HG02798 (cell line): Measurements from ENCODE around the gene SGMS1.

Source experiments
- ATAC-seq: cut with Tn5 transposase; IDR thresholded peaks from one replicate; pipeline ENCODE4 v1.9.1; 2021; ENCODE audit warnings: mild to moderate bottlenecking; ENCODE audit not compliant: unreplicated experiment, poor library complexity

SGMS1 gene

DNA sequence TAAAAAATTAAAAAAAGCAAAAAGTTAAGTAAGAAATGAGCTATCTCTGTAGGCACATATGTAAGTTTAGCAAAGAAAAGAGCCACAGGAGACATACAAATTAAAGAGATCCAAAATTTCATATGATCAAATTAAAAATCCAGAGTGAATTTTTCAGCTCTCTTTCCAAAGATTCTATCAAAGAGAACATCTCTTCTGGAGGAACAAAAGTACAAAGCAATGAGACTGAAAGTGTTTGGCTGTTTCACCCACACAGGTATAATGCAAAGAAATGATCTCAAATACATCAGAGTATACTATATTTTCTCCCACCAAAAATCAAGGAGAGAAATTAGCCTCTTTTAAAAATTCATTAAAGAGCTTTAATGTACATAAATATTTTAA, 297.6 kb downstream of the SGMS1 start:
- no peak for ATAC-seq

DNA sequence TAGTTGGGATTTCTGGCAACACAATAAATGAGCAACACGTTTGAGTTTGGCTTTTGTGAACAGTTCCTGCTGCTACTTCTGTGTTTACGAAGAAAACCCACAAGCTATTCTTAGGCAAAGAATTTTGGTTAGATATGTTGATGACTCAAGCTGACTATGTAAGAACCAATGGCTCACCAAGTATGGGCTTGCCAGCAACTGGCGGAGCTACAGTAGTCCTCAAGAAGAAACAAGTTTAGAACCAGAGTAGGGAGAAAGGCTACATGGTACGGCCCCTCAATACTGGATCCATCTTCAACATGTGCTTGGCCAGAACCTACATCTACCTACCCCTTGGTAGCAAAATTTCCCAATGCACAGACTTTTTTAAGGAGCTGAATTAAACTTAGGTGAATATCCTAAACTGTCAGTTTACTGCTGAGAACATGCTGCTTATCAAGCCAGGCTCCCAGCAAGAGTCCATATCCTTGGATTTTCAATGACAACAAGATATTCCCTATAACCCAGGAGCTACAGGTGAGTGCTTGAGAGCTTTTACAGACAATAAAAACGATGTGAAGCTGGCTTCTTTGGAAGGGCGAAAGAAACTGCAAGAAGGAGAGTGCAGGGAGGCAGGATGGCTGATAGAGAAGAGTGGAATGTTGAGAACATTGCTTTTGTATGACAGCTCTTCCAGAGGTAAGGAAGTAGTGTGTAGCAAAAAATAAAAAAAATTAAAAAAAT, 298.1 kb downstream of the SGMS1 start:
- peak; percentile 83 for ATAC-seq

DNA sequence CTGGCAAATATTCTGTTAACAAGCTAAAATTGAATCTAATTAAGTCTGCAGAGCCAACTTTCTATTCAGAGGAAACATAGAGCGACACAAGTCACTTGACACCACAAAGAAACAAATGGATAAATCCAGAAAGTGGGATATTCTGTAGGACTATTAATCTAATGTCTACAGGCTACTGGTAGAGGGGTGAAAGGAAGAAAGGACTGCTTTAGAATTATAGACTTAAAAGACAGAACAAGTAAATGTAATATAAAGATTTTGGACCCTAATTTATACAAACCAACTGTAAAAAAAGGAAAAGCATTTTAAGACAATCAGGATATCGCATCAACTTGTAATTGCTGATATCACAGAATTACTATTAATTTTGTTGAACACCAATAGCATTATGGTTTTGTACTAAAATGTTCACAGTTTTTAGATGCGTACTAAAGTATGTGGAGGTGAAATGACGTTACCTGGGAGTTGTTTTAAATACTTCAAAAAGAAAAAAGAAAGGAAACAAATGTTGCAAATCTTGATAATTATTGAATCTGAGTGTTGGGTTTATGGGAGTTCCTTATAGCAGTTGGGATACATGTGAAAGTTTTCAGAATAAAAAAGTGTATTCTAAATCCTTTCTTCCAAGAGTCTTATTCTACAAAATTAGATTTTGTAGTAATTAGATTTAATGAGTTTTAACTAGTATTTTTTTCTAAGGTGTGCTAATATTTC, 298.9 kb downstream of the SGMS1 start:
- ATAC-seq: no peak

DNA sequence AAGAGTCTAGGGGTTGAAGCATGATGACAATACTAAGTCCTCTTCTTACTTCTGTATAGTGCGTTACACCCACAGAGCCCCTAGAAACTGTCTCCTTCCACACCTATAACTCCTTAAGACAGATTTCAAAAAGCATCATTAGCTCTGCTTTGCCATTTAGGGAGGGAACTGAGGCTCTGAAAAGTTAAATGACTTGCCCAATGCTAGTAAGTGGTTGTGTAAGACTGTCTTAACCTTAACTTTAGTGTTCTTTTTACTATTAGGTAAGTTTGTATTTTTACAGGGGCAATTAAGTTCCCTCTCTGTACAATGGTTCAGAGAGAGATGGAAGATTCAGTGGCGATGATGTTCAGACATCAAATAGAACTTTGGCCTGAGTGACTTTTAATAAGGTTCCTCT, 299.7 kb downstream of the SGMS1 start:
- ATAC-seq: no peak

DNA sequence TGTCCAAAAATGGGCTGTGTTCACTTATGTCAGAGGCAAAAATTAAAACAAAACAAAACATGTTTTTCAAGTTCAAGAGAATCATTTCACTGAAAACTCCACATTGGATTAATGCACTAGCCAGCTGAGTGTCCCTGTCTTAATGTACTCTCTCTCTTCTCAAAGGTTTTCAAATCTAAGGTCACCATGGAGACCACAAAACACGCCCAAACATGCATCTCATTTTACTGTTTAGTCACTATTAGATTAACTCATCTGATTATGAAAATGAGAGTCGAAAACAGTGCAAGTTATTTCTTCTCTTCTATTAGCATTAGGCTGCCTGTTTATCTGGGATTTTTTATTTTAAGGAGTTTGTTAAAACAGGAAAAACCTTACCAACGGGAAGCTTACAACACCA, 301.7 kb downstream of the SGMS1 start:
- peak; percentile 36 for ATAC-seq

DNA sequence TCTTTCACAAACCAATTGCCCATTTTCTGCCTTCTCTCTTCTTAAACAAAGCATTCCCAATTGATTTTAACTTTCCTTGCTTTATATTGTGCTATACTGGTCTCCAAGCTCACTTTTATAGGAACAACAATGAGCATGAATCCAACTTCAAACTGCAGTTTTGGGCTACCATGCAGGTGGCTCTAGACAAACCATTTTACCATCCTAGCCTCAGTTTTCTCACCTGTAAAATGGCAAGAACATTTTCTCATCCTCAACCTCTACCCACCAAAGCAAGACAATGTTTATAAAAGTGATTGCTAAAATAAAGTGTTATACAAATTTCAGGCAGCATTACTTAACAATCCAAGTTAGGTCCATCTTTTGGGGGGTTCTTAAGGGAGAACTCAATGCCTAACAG, 305.6 kb downstream of the SGMS1 start:
- no peak for ATAC-seq

DNA sequence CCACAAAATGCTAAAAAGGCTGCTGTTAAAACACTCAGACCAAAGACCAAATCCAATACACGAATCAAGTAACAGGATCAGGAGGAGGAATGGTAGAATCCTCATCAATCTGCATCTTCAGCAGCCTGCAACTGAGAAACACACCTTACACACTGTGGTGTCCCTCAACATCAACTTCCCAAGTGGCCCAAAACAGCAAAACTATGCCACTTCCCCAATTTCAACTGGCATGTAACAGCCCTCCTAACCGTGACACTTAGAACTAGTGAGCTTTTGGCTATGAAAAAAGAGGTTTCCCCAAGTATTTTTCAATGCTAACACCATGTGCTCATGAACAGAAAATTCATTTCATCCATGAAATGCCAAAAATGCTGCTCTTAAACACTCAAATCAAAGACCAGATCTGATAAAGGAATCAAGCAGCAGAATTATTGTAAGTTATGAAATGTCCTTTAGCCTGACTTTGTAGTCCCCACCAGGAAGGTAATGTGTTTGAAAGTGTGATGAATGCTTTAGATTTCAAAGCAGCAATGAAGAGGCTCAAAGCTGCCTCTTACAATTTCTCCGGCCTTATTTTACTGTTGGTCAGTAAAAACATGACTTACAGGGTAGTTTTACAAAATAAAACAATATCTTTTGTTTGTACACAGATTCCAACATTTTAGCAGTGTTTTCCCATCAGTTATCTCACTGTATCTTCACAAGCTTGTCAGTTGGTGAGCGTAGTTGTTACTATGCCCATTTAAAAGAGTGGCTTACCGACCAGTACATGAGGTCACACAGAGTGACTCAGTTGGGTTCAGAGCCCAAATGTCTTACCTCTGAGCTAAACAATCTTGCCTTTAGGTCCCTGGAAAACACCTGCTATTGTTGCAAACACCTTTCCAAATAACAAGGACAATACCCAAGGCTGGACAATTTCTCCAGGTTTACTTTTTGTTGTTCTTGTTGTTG, 306.8 kb downstream of the SGMS1 start:
- no peak for ATAC-seq

DNA sequence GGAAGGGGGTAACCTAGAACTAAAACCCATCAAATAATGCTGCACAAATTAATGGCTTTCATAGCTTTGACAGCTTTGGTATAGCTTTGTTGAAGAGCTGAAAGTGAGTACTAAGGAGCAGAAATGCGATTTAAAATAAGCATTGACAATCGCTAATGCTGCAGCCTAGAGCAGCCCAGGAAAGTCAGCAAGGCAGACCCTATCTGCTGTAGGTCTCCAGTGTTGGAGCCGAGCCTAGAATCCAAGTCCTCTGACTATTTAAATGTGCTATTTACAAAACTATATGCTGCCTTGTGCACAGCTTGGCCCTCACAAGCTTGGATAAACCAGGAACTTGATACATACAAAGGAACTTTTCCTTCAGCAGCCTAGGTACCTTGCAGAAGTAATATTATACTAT, 307.6 kb downstream of the SGMS1 start:
- no peak for ATAC-seq

DNA sequence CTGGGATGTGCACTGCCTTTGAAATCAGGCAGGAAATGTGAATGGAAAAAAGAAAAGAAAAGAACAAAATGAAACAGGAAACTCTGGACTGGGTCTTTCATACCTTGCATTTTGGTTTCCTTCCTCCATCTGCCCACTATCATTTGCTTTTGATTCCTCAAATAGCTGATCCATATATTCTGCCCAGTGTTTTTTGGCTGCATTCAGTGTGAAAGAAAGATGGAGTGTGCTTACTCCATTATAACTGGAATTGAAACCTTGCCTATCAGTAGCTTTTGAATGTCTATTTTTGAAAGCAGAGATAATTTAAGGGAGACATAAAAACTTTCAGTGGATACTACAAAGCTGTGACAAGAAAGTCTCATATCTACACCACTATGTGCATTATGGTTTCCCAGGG, 308.3 kb downstream of the SGMS1 start:
- ATAC-seq: no peak

DNA sequence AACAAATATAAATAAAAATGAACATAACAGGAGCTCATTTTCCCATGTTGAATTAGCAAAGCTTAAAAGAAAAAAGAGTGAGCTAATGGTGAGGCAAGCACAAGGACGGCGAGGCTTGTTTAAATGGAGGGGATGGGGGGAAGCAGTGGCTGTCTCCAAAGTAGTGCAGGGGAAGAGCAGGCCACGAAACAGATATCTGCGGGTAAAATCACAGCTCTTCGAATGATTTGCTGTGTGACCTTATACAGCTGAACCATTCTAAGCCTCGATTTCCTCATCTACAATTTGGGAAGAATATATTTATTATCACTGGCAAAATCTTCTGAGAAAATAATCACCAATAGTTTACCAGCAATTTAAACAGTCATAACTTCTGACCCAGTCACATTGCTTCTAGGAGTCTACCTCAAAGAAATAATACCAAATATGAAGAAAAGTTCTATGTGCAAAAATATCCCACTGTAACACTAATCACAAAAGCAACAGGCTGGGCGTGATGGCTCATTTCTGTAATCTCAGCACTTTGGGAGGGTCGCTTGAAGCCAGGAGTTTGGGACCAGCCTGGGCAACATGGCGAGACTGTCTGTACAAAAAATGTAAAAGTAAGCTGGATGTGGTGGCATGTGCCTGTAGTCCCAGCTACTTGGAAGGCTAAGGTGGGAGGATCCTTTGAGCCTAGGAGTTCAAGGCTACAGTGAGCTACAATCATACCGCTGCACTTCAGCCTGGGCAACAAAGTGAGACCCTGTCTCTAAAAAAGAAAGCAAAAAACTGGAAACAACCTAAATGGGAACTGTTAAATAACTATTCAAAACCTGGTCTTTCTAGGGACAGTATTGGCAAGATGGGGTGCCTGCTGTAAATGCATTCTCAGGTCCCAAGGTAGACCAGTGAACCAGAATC, 309.3 kb downstream of the SGMS1 start:
- no peak for ATAC-seq

DNA sequence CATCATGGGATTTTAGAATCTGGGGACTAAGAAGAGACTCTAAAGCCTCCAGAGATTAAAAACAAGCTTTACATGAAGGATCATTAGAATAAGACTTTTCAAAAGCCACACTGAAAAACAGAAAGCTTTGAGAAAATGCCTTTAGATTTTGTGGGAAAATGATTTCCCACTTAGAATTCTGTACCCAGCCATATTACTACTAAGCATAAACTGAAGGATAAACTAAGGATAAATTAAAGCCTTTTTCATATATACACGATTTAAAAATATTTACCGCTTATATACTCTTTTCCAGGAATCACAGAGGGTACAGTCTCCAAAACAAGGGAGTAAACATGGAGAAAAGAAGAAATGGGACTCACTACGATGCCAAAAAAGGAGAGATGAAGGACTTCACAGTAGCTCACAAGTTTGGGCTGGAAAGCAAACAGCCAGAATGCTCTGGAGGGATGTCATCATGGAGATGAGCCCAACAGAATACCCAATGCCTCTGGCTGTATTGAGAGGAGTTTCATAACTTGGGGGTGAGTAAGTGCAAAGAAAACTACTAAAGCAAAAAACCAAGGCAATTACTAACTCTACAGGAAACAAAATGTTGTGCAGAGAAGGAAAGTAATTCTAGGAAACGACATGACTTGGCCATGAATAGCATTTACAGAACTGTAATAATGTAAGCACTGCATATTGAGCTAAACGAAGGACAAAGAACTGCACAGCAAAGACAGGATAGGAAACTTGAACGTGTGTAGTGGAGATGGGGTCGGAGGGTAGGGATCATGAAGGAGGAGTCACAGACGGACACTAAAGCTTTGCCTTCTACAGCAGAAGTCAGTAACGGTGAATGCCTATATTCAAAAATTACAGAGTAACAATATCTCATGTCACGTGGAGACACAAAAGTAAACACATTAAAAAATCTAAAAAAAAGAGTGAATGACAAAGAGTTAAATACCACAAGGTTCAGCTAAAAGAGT, 311.0 kb downstream of the SGMS1 start:
- ATAC-seq: no peak

DNA sequence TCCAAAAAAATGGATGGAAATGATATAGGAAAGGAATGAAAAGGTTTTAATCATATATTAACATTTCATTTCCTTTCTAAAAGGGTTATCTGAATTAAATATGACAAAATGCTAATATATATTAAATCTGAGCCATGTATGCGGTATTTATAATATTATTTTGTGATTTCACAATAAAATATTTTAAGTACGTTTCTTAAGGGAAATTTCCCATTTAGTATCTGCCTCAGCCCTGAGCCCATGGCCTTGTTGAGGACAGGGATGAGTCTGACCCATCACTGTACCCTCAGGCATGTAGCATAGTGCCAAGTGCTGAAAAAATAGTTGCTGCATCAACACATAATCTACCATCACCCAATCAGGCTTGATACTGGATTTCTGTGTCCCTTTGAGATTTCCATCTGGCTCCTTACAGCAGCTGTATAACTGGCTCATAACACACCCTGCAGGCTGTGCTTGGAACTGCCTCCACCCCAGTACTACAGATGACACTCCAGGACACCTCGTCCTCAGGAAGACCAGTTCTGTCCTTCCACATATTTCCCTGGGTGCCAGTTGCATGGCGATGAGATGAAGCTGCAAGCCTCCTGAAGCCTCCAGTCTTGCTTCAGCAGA, 313.1 kb downstream of the SGMS1 start:
- ATAC-seq: peak; percentile 81

DNA sequence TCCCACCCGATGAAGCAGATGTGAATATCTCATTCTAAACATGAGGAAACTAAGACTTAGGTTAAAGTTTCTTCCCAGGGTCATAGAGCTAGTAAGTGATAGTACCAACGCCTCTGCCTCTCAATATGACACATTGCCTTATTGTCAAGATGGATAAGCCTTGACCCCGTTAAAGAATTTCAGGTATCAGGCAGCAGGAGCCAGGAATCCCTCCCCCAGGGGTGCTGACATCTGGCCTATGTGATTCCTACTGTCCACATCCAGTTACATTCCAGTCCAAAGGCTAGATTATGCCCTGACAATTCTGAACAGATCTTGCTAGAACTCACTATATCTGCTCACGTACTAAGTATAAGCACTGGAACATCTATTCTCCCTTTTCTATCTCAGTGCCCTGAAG, 314.4 kb downstream of the SGMS1 start:
- no peak for ATAC-seq

DNA sequence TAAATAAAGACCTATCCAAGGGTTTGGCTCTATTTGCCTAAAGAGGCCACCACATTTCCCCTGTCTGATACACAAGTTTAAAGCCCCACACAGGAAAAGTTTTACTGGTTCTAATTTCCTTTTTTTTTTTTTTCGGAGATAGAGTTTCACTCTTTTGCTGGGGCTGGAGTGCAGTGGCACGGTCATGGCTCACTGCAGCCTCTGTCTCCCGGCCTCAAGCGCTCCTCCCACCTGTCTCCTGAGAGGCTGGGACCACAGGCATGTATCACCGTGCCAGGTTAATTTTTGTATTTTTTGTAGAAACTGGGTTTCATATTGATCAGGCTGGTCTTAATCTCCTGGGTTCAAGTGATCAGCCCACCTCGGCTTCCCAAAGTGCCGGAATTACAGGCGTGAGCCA, 319.1 kb downstream of the SGMS1 start:
- no peak for ATAC-seq

DNA sequence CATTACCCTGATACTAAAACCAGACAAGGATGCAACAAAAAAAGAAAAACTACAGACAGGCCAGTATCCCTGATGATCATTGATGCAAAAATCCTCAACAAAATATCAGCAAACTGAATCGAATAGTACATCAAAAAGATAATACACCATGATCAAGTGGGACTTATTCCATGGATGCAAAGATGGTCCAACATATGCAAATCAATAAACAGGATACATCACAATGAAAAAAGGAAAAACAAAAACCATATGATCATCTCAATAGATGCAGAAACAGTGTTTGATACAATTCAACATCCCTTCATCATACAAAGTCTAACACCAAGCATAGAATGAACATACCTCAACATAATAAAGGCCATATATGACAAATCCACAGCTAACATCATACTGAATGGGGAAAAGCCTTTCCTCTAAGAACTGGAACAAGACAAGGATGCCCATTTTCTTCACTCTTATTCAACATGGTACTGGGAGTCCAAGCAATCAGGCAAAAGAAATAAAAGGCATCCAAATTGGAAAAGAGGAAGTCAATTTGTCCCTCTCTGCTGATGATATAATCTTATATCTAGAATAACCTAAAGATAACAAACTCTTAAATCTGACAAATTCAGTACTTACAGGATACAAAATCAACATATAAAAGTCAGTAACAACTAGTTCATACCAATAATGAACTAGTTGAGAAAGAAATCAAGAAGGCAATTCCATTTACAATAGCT, 323.6 kb downstream of the SGMS1 start:
- no peak for ATAC-seq

DNA sequence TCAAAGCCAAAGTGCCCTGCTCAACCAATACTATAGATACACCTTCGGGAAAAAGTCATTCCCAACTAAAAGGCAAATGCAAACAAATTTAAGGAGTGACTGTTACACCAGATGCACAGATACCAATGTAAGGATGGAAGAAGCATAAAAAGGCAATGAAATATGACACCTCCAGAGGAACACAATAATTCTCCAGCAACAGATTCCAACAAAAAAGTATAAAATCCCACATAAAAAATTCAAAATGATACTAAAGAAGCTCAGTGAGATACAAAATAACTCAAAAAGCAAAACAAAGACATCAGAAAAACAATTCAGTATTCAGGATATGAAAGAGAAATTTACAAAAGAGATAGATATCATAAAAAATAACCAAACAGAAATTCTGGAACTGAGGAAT, 328.4 kb downstream of the SGMS1 start:
- ATAC-seq: no peak

DNA sequence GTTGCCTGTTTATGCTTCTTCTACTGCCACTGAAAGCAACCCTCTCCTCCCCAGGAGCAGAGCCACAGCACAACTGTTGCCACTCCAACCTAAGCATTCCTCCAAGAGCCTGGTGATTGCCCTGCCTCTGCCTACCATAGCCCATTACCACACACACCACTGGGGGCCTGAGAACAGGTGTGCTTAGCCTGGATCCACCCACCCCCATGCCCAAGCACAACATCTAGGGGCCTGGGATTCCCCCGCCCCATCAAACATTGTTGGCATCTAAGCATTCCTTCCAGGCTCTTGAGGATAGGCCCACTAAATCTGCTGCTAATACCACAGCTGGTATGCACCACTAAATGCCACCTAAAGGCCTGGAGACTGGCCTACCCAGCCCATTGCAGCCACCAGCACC, 329.2 kb downstream of the SGMS1 start:
- ATAC-seq: no peak
